DMS79 treated with DMSO at 0.1 percent for 48 hours (cell line): ENCODE results near the gene CACNA2D4.
A peak's percentile ranks its signal among the peaks of the same experiment; 100 is the strongest.

Source experiments
- DNase-seq: peaks from one replicate; lab custom pipeline; 2025; lab: John Stamatoyannopoulos, UW

Gene CACNA2D4

DNA sequence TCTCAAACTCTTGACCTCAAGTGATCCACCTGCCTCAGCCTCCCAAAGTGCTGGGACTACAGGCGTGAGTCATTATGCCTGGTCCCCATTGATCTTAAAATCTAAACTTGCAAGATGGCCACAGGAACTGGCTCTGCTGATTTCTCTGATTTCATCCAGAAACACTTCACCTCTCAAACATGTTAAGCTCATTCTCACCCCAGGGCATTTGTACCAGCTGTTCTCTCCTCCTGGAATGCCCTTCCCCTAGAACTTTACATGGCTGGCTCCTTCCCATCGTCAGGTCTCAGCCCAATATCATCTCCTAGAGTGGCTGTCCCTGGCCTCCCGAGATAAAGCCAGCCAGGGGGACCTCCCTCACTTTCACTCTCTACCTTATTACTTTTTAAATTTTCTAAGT lies 103.3 kb downstream of the CACNA2D4 start:
- no peak for DNase-seq

DNA sequence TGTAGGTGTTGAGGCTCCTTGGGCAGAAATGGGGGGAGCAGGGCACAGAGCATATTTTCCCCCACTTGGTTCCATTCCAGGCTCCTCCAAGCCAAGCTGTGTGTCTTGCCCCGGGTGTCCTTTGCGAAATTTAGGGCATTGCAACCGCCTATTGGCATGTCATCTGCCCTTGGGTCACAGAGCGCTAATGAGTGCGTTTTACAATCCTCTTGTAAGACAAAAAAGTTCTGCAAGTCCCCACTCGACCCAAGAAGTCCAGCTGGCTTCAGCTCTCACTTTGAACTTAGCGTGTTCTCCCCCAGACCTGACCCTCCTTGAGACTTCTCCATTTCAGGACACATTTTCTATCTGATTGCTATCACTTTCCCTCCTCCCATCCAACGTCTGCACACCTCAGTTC lies 104.2 kb downstream of the CACNA2D4 start:
- DNase-seq, result no peak

DNA sequence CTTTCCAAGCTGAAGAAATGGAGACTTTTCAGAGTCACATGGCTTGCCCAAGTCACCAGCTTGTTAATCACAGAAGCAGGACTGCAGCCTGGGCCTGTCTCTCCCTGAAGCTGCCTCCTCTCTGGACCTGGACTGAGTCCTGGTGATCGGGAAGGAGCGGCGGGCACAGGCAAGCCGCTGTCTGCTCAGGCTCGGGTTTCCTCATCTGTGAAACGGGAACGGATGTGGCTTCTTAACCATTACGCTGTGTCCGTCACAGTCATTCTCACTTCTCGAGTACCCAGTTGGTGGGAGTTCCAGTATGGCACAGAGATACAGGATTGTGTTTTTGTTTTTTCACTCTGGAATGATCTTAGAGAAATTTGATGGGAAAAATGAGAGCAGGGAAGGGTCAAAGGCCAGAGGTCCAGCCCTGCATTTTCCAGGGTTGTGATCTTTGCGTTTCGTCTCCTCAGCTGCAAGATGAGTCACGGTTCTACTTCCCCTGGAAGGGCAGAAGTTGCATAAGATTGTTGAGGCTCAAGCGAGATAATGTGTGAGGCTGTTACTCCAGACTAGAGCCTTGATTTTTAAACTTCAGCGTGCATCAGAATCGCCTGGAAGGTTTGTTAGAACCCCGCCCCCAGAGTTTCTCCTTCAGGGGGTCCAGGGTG lies 105.7 kb downstream of the CACNA2D4 start:
- DNase-seq, result no peak

DNA sequence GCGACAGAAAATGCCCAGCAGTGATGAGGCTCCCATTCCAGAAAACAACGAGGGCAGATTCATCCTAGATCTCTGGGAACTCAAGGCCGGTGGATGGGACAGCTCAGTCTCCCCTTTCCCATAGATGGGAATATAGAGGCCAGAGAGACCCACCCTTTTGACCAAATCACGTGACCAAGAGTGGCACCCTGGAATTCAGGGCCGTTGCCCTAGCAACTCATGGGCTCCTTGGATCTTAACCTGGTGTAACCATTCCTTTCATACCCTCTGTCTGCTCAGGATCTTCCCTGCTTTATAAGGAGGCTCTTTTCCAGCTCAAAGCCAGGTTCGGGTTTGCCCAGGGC lies 106.5 kb downstream of the CACNA2D4 start:
- no peak for DNase-seq

DNA sequence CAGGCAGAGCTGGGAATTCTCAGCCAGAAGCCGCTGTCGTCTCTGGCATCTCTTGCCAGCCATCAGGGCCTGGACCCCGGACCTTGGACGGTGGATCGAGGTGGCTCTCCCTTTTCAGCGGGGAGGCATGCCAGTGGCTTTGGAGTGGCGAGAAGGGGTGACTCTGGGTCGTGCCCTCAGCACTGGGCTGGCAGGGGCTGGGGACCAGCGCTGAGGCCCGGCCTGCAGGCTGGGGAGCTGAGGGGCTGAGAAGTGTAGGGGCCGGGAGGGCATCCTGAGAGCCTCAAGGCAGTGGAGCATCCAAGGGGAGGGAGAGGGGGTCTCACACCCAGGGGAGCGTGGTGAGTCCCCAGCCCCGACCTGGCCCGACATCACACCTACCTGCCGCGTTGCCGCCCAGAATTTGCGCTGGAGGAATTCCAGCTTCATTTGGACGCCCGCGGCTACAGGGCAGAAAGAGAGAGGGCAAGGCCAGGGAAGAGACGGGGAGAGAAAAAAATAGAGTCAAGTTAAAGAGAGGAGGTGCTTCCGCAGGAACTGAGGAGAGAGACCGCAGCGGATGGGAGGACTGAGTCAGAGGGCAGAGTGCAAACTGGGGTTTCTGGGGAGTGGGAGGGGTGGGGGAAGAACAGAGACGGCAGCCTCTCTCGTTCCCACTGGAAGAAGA lies 107.0 kb downstream of the CACNA2D4 start:
- no peak for DNase-seq

DNA sequence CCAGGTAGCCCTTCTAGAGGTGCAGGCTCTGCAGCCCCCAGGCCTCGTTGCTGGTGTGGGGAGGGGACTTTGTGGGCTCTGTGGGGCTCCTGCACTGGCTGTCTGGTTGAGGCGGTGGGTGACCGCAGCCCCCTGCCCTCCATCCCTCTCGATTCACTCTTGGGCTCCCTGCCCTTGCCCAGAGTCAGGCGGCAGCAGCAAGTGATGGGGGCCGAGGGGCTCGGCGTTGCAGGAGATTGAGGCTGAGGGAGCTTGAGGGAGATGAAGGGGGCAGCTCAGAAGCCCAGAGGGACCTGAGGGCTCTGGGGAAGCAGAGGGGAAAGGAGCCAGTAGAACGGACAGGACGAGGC lies 107.5 kb downstream of the CACNA2D4 start:
- DNase-seq, result no peak

- DNase-seq, result no peak
Observed at GRCh38 chr12:1810201-1810930, 108.1 kb downstream of the CACNA2D4 start.

- DNase-seq, result no peak
Observed at GRCh38 chr12:1809591-1810190, 108.8 kb downstream of the CACNA2D4 start.

GRCh38 chr12:1808798-1809480 lies 109.5 kb downstream of the CACNA2D4 start:
- no peak for DNase-seq

DNA sequence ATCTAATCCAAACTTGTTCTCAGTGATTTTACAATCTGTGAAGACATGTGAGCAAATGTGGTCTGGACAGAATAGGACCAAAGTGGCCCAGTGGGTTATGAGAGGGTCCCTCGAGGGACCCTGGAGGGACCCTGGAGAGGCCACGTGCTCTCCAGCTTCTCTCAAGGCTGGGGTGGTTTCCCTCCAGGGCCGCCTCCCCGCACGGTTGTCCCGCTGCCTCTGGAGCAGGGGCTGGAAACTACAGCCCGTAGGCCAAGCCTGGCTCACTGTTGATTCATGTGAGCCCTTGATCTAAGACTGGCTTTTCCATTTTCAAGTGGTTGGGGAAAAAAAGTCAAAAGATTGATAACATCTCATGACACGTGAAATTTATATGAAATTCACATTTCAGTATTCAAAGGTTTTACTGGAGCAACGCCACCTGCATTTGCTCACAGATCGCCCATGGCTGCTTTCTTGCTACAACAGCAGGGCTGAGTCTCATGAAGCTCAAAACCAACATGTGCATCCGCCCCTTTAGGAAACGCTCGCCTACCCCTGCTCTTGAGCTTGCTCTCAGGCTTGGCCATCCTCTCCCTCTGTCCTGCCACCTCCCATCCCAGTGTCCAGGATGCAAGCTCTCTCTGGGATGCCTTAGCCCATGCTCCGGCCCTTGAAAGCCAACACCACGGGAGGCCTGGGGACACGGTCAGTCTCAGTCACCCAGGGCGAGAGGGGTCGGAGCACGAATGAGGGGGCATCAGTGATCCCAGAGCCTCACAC lies 110.2 kb downstream of the CACNA2D4 start:
- no peak for DNase-seq

DNA sequence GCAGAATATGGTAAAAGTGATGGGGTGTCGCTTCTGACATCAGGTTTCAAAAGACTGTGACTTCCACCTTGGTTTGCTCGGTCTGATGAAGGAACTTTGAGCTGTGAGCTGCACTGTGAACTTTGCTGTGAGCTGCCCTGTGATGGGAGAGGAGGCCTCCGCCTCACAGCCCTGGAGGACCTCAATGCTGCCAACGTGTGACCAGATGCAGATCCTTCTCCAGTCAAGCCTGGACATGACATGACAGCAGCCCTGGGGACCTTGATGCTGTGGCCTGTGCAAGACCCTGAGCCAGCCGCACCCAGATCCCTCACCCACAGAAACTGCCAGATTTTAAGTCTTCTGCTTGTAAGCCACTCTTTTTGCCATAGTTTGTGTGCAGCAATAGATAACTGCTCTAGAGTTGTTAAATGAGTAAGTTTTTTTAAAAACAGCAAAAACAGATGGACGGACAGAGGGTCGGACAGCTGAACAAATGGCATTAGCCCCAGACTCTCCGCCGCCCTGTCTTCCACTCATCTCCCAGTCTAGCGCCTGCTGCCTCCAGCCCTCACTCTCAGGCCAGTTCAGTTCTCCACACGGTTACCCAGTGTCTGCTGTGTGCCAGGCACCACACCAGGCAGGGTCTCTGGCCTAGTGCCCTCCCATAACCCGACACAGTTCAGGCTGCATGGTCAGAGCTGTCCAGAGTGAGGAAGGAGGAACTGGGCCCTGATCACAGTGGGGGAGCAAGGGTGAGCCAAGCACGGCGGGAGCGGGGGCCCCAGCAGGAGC lies 111.2 kb downstream of the CACNA2D4 start:
- no peak for DNase-seq

DNA sequence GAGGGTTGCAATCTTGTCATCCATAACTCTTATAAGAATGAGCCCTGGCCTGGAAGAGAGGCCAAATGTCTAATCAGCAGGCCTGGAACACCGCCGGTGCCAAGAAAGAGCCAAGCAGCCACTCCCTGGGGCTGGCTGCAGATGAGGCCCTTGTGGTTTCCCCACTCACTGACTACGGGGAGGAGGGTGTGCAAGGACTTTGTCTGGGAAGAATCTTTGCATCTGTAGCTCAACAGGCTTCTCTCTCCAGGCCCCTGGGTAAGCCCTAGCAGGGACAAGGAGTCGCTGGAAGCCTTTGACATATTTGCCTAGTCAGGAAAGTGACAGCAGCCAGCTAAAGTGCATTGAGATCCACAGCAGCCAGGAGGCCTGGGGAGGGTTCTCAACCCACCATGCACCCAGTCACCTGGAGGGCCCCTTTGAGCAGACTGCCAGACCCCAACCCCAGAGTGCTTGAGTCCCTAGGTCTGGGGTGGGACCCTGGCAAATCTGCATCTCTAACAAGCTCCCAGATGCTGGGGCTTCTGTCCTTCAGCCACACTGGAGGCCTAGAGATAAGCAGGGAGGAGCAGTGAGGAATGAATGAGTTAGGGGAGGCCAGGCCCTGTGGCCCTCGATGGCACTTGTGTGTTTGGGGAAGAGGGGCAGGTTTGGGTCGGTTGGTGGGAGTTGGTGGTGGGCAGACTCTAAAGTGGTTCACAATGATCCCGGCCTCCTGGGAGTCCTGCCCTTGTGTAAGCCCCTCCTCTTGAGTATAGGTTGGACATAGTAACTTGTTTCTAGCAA lies 112.0 kb downstream of the CACNA2D4 start:
- DNase-seq, result peak; percentile 17

- DNase-seq, result no peak
Observed at GRCh38 chr12:1805441-1806081, 112.9 kb downstream of the CACNA2D4 start.

GRCh38 chr12:1804545-1805332 lies 113.7 kb downstream of the CACNA2D4 start:
- no peak for DNase-seq

DNA sequence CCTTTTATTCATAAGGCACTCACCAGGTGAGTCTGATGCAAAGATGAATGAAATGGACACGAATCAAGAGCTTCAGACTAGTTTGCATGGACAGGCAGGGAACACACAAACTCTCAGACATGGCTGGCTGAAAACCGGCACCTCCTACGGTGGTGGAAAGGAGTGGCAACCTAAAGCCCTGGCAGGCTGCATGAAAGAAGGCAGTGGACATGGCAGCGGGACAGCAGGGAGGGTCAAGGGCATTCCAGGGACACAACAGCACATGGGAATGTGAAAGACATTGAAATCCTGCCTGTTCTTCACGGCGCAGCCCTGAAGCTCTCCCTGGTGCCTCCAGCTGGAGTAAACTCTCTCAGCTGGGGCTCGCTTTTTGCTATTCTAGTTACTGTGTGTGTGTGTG lies 114.7 kb downstream of the CACNA2D4 start:
- no peak for DNase-seq

DNA sequence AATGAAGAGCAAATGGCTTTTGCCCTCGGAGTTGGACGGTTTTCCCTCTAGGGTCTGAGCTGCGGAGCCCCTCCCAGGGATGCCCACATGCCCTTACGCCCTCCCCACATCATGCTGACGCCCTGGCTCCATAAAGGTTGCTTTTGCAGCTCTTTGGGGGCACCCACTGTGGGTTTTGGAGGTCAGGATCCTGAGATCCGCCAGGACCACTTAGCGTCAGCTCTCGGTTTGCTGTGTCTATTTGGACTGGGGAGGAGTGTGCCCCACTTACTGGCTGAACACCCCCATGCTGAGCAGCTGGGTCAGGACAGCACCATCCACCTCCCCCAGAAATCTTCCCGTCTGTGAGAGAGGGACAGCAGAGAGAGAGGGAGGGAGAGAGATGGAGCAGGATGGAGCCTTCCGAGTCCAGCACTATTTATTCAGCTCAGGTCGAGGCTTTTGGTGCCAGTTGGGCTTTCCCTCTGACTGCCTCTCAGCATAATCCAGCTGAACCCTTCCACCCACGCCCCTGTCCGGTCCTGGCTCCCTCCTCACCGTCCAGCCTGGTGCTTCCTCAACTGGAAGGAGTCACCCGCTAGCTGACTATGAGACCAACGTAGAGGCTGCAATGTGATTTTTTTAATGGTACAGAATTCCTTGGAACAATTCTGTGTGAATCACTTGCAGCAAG lies 117.0 kb downstream of the CACNA2D4 start:
- DNase-seq, result no peak

DNA sequence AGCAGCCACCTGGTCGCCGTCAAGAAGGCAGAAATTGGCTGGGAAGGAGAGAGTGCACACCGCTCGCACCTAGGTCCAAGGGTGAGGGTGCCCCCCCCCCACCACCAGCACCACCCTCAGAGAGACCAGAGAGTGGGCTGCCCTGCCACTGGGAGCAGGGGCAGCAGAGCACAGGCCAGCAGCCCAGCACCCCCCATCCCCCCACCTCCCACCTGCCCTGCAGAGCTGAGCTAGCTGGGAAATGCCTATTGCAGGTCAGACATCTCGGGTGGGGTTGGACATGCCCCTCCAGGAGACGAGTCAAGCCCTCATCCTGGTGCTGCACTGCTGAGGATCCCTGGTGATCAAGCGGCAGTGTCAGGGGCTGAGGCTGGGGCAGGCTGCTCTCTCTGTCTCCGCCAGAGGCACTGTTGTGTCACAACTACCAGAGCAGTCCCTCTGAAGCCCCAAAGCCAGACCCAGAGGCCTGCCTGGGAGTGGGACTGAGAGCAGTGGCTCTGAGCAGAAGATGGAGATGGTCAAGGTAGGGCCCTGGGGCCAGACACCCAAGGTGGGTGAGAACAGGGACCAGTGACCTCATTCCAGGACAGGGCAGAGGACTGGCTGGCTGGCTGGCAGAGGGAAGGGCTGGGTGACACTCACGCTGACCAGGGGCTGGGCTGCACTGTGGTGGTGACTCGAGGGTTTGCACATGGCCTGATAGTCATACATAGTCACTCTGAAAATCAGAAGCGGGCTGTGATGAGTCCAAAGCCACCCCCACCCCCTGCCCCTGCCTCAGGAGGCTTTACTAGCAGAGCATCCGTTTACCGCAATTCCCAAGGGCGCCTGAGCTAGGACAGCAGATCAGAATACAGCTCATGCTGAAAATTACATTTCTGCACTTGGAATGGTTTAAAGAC lies 117.8 kb downstream of the CACNA2D4 start:
- DNase-seq, result no peak
